Thoracic aorta (tissue), 2 donors: ENCODE results near the gene CELF2. TPM values are rescaled to one million over a fixed set of nuclear protein-coding genes. Genes with fewer than 3 reads are reported as not detected.

Experiments used
- ATAC-seq: fragments of 150-250 bp; one replicate; pipeline ENCODE4 v1.8.0; 2017; ENCODE audit warnings: low read depth; ENCODE audit not compliant: insufficient number of reproducible peaks, low FRiP score
- DNase-seq: peaks from one replicate; pipeline ENCODE4 v3.0.0-alpha.2; 2020; ENCODE audit warnings: low spot score
- H3K27ac ChIP-seq, 2 donors: fragments of 200-600 bp; sonication (generic); 1 replicate in 1 of 2; 2 replicates in 1 of 2; pipeline ENCODE4 v1.5.1; 2016; ENCODE audit warnings: mild to moderate bottlenecking in 2 of 2, moderate library complexity in 2 of 2
- H3K27me3 ChIP-seq: fragments of 200-600 bp; sonication (generic); replicated peaks from 2 replicates; pipeline ENCODE4 v1.6.0; 2016; ENCODE audit warnings: mild to moderate bottlenecking; ENCODE audit not compliant: insufficient read depth
- H3K36me3 ChIP-seq: fragments of 200-600 bp; sonication (generic); one replicate; pipeline ENCODE4 v1.5.1; 2016
- H3K4me1 ChIP-seq, 2 donors: fragments of 200-600 bp; sonication (generic); 1 replicate in 1 of 2; 2 replicates in 1 of 2; pipeline versions ENCODE4 v1.5.1 to v1.6.0; 2016; ENCODE audit warnings: low read depth in 2 of 2, mild to moderate bottlenecking in 1 of 2; ENCODE audit not compliant: control insufficient read depth in 1 of 2
- H3K4me3 ChIP-seq: fragments of 200-600 bp; sonication (generic); 2 replicates; pipeline ENCODE4 v1.5.1; 2016; ENCODE audit warnings: mild to moderate bottlenecking
- H3K9me3 ChIP-seq: fragments of 200-600 bp; sonication (generic); 2 replicates; pipeline ENCODE4 v1.5.1; 2016
- CTCF ChIP-seq: fragments of 200-600 bp; sonication (generic); IDR thresholded peaks from one replicate; pipeline ENCODE4 v1.5.1; 2019; ENCODE audit warnings: antibody characterized with exemption
- total RNA-seq, 2 donors: library from RNA; depleted of rRNA; stranded (reverse); fragments of >200 nt; gene quantifications; one replicate each; pipeline versions ENCODE4 v1.1.0 to v1.2.3, GENCODE V29; 2016

The CELF2 gene
- total RNA-seq, 2 donors from 2014 or later, result 69.0 to 73.5 TPM

- ATAC-seq, result no peak
- no peak for TF ChIP-seq CTCF
- peaks cover 36% of the 10 kb centered on the region for H3K36me3 ChIP-seq
These were observed 285.9 kb downstream of the CELF2 start for GRCh38 chr10:11303361-11304170.

DNA sequence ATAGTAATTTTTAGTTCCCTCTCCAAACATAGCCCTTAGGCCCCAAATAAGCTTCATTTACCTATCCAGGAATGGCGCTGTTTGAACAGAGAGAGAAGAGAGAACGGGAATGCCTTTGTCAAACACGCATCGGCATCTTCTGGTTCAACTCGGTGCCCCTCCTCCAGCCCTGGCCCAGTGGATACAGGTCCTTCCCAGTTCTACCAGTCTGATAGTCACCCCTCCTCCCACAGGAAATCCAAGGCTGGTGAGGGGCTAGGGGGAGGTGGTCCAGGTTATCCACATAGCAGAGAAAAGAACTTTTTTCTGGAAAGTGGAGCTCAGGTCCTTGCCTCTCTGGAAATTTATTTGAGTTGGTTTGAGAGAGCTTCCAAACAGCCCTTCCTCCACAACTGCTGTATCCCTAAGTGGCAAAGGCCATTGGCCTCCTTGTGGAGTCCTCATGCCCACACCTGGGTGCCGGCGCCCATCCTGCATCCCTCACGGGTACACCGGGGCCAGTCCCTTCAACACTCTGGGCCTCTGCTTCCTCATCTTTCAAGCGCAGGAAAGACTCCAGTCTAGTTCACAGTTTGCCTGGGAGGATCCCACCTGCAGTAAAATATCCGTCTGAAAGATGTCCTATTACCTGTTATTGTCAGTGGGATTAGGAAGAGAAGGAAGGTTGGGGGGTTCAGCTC is 287.4 kb downstream of the CELF2 start:
- ATAC-seq (no peak), DNase-seq (no peak)
- no peak for TF ChIP-seq CTCF
- H3K4me3 ChIP-seq, result no peak overlapping the region
- H3K36me3 ChIP-seq, result peaks cover 30% of the 10 kb centered on the region
- H3K4me1 ChIP-seq, result no peaks in the 10 kb centered on the region
- H3K9me3 ChIP-seq, result peaks cover 8% of the 10 kb centered on the region
- no peak overlapping the region for H3K27ac ChIP-seq
- no peaks in the 10 kb centered on the region for H3K27me3 ChIP-seq

More at GRCh38 chr10:11303361-11304170, 285.9 kb downstream of the CELF2 start:
- Histone ChIP-seq H3K9me3 (peaks cover 8% of the 10 kb centered on the region), H3K4me3 (no peak overlapping the region), H3K4me1 (no peaks in the 10 kb centered on the region), H3K27ac (no peak overlapping the region), H3K27me3 (no peaks in the 10 kb centered on the region)
- DNase-seq, result no peak

DNA sequence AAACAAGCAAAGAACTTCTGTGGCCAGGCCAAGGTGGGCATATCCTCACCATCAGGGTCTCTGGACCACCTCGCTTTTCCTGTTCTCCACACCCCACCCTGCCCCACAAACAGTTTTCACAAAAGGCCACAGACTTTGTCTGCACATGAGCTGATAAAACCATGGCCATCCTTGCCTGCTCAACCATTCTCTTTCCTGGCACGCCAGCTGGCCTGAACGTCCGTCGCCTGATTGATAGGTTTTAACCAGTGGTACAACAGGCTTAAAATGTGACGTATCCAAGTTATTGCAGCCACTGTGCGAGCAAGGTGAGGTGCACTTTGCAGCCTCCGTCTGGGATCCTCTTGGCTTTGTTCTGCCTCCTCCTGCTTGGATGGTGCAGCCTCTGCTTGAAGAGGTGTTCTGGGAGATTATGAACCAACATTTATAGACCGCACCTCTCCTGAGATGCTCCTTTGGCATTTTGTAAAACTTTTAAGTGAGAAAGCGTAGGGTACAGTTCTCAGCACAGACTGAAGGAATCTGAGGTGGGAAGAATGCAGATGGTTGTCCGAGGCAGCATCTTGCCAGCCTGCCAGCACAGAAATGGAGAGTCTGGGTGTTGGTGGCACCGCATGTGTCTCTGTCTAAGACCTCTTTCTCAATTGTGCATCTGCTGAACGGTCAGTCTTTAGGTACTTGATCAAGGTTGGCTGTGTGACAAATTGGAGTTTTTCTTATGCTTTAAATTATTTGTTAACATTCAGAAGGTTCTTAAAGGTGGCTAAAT is 288.3 kb downstream of the CELF2 start:
- DNase-seq (no peak), ATAC-seq (no peak)
- Histone ChIP-seq H3K27me3 (no peaks in the 10 kb centered on the region), H3K27ac (no peak overlapping the region), H3K36me3 (peaks cover 23% of the 10 kb centered on the region), H3K4me1 (no peaks in the 10 kb centered on the region), H3K4me3 (no peak overlapping the region), H3K9me3 (peaks cover 8% of the 10 kb centered on the region)
- no peak for TF ChIP-seq CTCF

DNA sequence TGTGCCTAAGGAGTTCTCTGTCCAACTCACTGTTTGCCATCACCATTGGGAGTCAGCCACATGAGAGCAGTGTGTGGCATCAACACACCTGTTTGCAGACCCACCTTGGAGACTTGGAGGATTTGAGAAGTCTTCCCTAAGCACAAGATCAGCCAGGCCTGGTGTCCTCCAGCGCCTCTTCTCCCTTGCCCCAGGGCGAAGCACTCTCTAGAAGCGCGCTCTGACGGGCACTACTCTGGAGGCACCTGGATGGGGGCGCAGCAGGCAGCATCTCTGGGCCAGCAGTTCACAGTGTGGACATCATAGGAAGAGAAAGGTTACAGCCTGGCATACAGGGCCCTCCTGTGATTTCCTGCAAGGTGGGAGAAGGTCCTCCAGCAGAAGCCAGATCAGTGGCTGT is 289.3 kb downstream of the CELF2 start:
- Histone ChIP-seq H3K9me3 (peaks cover 8% of the 10 kb centered on the region), H3K4me3 (no peak overlapping the region), H3K4me1 (no peaks in the 10 kb centered on the region), H3K36me3 (peaks cover 23% of the 10 kb centered on the region), H3K27ac (no peak overlapping the region), H3K27me3 (no peaks in the 10 kb centered on the region)
- no peak for ATAC-seq
- no peak for DNase-seq
- TF ChIP-seq CTCF, result no peak

DNA sequence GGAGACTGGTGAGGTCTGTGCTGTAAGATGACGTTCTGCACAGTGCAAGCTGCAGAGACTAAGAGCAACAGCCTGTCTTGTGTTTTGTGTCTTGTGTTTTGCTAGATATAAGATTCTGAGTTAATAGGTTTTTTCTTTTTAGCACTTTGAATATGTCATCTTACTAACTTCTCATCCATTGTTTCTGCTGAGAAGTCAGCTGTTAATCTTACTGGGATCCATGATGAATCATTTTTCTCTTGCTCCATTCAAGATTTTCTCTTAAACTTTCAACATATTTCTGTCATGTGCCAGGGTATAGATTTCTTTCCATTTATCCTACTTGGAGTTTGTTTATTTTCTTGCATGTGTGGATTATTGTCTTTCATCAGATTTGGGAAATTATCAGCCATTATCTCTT is 290.3 kb downstream of the CELF2 start:
- H3K4me3 ChIP-seq, result no peak overlapping the region
- H3K27me3 ChIP-seq, result no peaks in the 10 kb centered on the region
- no peak for ATAC-seq
- H3K9me3 ChIP-seq, result peaks cover 8% of the 10 kb centered on the region
- no peak for DNase-seq
- no peak for TF ChIP-seq CTCF
- no peaks in the 10 kb centered on the region for H3K4me1 ChIP-seq
- H3K27ac ChIP-seq, result no peak overlapping the region
- peaks cover 19% of the 10 kb centered on the region for H3K36me3 ChIP-seq
